Medulla oblongata (tissue), 1 donor: ENCODE measurements around the gene OR56B4.

Source experiments
- DNase-seq: peaks from one replicate; pipeline ENCODE4 v3.0.0-alpha.2; 2015; ENCODE audit errors: extremely low spot score

The OR56B4 gene

GRCh38 chr11:6151117-6151516 lies 43.6 kb downstream of the OR56B4 start:
- DNase-seq = no peak

DNA sequence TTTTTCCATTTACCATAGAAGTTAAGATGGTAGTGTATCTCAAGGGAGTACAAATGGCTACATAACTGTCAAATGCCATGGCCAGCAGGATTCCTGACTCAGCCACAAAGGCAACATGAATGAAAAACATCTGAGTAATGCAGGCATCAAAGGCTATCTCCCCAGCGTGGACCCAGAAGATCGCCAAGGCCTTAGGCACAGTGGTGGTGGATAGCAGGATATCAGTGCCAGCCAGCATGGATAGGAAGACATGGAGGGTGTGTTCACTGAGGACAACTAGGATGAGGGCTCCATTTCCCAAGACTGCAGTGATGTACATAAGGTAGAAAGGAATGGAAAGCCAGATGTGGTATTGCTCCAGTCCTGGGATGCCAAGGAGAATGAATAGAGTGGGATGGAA lies 44.6 kb downstream of the OR56B4 start:
- no peak for DNase-seq

- no peak for DNase-seq
Observed at GRCh38 chr11:6156628-6157359, 49.3 kb downstream of the OR56B4 start.
